ENCODE measurements around the gene TMA7. TPM values are rescaled to one million over a fixed set of nuclear protein-coding genes. Genes with fewer than 3 reads are reported as not detected.

TMA7 gene
- polyA plus RNA-seq, 1 experiment, result 316 TPM

DNA sequence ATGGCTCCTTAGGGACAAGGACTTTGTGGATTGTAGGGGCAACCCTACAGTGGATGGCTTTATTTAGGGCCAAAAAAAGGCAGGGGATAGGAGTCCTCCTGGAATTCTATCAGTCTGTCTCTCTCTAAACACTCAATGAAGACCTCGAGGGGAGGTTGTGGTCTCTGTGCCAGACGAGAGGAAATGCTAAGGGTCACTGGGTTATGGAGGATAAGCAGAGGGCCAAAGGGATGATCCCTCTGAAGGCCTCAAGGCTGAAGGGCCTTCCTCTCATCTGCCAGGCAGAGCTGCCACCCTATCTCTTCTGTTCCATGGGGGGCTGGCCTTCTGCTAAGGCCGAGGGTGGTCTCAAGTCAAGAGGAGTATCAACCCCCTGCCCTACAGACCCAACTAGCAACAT is 37.1 kb upstream of the TMA7 start:
- TF ChIP-seq, protein P1, sequence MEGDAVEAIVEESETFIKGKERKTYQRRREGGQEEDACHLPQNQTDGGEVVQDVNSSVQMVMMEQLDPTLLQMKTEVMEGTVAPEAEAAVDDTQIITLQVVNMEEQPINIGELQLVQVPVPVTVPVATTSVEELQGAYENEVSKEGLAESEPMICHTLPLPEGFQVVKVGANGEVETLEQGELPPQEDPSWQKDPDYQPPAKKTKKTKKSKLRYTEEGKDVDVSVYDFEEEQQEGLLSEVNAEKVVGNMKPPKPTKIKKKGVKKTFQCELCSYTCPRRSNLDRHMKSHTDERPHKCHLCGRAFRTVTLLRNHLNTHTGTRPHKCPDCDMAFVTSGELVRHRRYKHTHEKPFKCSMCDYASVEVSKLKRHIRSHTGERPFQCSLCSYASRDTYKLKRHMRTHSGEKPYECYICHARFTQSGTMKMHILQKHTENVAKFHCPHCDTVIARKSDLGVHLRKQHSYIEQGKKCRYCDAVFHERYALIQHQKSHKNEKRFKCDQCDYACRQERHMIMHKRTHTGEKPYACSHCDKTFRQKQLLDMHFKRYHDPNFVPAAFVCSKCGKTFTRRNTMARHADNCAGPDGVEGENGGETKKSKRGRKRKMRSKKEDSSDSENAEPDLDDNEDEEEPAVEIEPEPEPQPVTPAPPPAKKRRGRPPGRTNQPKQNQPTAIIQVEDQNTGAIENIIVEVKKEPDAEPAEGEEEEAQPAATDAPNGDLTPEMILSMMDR (IDR thresholded peaks at IDR 0.05; ENCODE audit: low read depth, low read length), result no peak
- H3K27me3 ChIP-seq (ENCODE audit: control insufficient read depth, insufficient read depth, low read length), result no peaks in the 10 kb centered on the region
- no peak overlapping the region for H3K4me3 ChIP-seq (ENCODE audit: low read depth, low read length)
- POLR2A ChIA-PET, result no interaction called here
- CTCF ChIA-PET, result interaction anchor here (0.6 to 7.6 kb wide), 2 partner anchors 31 to 142 kb away, joined by 3 to 402 read pairs; partner anchors contain the start of genes CCDC51, PLXNB1 and TMA7
- DNase-seq (ENCODE audit: low read depth, low spot score), result no peak
- H3K27ac ChIP-seq (ENCODE audit: low read depth, low read length), result no peak overlapping the region
- no peaks in the 10 kb centered on the region; the same call in 1 of the 2 replicates for H3K9me3 ChIP-seq (ENCODE audit: control insufficient read depth, insufficient read depth, low read length)

DNA sequence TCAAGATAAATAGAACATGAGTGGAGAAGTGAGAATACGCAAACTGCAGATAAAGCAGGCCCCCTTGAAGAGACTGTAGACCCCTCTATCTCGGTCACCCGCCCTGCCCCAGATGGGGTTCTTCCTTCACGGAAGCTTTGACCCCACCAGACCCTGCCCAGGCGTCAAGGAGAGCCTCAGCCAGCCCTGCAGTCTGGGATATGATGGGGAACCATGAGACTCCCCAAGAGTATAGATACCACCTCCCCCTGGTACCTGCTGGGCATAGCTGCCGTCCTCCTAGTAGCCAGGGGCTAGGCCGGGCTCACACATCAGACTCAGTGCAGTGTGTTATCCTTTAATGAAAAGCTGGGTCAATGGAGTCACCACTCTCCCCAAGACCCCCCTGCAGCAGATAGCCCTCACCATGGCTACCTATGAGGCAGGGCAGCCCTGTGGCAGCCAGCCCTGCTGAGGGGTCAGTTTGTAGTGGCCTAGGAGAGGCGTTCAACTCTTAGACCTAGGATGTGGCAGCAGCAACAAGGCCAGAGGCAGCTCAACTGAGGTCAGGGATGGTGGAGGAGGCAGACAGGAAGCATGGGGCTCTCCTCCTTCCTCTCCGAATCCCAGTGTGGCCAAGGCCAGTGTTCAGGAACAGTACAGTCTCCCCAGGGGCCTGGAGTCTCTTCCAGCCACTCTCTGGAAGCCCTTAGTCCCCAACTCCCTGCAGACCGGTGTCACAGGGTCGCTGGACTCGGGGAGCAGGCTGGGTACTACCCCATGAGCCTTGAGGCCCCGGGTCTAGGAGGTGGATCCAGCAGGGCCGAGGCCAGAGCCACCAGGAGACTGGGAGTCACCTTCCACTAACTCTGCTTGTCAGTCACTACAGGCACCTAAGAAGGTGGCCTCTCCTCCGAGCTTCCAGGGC is 36.3 kb upstream of the TMA7 start:
- POLR2A ChIA-PET, result no interaction called here
- Histone ChIP-seq H3K4me3 (ENCODE audit: low read depth, low read length) (no peak overlapping the region), H3K9me3 (ENCODE audit: control insufficient read depth, insufficient read depth, low read length) (no peaks in the 10 kb centered on the region; the same call in 1 of the 2 replicates), H3K27me3 (ENCODE audit: control insufficient read depth, insufficient read depth, low read length) (no peaks in the 10 kb centered on the region), H3K27ac (ENCODE audit: low read depth, low read length) (no peak overlapping the region)
- DNase-seq (ENCODE audit: low read depth, low spot score), result no peak
- TF ChIP-seq, protein P1 (IDR thresholded peaks at IDR 0.05; ENCODE audit: low read depth, low read length), result no peak
- CTCF ChIA-PET, result interaction anchor here (0.6 to 7.6 kb wide), 2 partner anchors 30 to 141 kb away, joined by 3 to 402 read pairs; partner anchors contain the start of genes CCDC51, PLXNB1 and TMA7

DNA sequence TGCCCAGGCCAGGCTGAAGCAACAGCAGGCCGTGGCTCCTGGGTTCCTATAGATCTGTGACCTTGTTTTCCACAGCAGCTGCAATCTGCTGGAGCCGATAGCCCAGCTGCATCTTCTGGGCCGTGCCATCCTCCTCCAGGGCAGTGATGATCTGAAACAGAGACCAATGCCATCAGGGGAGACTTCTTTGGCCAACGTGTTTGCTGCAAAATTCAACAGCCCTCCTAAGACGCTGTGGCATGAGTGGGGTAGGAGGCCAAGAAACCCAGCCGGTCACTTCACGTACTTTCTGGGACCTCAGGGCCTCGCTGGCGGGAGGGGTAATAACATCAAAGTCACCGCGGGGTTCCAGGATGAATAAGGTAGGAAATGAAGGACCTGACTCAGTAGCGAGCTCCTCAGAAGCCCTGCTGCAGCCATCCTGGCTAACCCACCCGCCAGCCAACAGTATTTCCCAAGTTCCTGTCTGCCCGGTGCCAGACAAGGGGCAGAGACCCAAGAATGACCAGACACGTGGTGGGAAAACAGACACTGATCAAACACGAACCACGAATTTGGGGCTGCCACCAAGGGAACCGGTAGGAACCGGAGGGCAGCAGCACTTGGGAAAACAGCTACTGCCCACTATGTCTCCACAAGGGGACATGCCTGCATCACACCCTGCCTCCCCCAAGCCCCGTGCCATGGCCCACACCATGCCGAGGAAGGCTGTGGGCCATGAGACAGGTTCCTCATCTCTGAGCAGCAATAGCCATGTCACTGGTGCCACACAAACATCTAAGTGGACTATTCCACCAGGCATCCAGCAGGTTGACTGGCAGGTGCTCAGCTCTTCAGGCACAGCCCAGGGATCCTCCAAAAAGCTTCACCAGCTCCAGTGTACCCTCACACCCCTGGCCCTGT is 35.4 kb upstream of the TMA7 start:
- no peak for DNase-seq (ENCODE audit: low read depth, low spot score)
- TF ChIP-seq, protein P1 (IDR thresholded peaks at IDR 0.05; ENCODE audit: low read depth, low read length), result no peak
- Histone ChIP-seq H3K9me3 (ENCODE audit: control insufficient read depth, insufficient read depth, low read length) (no peaks in the 10 kb centered on the region; the same call in 1 of the 2 replicates), H3K27ac (ENCODE audit: low read depth, low read length) (no peak overlapping the region), H3K27me3 (ENCODE audit: control insufficient read depth, insufficient read depth, low read length) (no peaks in the 10 kb centered on the region), H3K4me3 (ENCODE audit: low read depth, low read length) (no peak overlapping the region)
- ChIA-PET POLR2A (no interaction called here), CTCF (interaction anchor here (7.6 kb wide), 1 partner anchor 30 kb away, joined by 402 read pairs; the partner anchor contains the start of genes CCDC51, PLXNB1 and TMA7)

DNA sequence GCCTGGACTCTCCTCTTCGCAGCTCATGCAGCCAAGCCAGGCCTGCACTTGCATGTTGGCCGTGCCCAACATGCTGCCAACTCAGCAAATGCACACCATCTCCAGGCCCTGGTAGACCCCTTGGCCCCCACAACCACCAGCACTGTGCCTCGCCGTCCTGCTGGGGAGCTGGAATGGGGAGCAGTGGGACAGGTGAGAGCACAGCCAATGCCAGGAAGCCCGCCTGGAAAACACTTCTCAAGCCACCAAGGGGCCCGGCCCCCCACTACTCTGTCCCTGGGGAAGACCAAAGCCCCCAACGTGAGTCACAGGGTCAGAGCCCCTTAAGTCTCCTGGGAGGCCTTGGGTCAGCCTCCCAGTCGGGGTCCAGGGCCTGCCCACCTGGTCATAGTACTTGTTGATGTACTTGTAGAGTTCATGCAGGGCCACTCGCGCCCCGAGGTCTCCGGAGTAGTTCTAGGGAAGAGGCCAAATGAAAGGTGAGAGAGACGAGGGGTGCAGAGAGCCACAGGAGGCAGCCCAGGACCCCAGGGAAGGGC is 34.6 kb upstream of the TMA7 start:
- ChIA-PET POLR2A (no interaction called here), CTCF (interaction anchor here (5.5 to 7.6 kb wide), 2 partner anchors 29 to 31 kb away, joined by 38 to 402 read pairs; partner anchors contain the start of genes CCDC51, PLXNB1 and TMA7)
- Histone ChIP-seq H3K4me3 (ENCODE audit: low read depth, low read length) (no peak overlapping the region), H3K27ac (ENCODE audit: low read depth, low read length) (no peak overlapping the region), H3K27me3 (ENCODE audit: control insufficient read depth, insufficient read depth, low read length) (no peaks in the 10 kb centered on the region), H3K9me3 (ENCODE audit: control insufficient read depth, insufficient read depth, low read length) (no peaks in the 10 kb centered on the region; the same call in 1 of the 2 replicates)
- TF ChIP-seq, protein P1 (IDR thresholded peaks at IDR 0.05; ENCODE audit: low read depth, low read length), result no peak
- no peak for DNase-seq (ENCODE audit: low read depth, low spot score)

Data from AG04450 (cell line).